IMR-90 (cell line): ENCODE results near the gene SHROOM1. TPM values are rescaled to one million over a fixed set of nuclear protein-coding genes. Genes with fewer than 3 reads are reported as not detected.
A peak's percentile ranks its signal among the peaks of the same experiment; 100 is the strongest.

ENCODE experiments used
- ATAC-seq: fragments of 200-7000 bp; cut with Tn5 transposase; 2 replicates; pipeline ENCODE4 v1.9.1; 2020; ENCODE audit warnings: low read depth, mild to moderate bottlenecking, moderate library complexity
- BruUV-seq: library from RNA; stranded (reverse); fragments of 400-500 nt; replicated peaks from 2 replicates; lab custom pipeline; 2021; lab: Mats Ljungman, UMichigan
- CTCF ChIA-PET: fragments of 300-600 bp; formaldehyde crosslinking; extraction: SDS; loops from one replicate; lab custom pipeline; 2021; ENCODE audit warnings: antibody characterized with exemption; lab: Yijun Ruan, JAX
- POLR2A ChIA-PET: fragments of 300-600 bp; sonication (Branson Sonifier 250); formaldehyde crosslinking; loops from one replicate; lab custom pipeline; 2022; ENCODE audit warnings: antibody characterized with exemption; ENCODE audit not compliant: unreplicated experiment; lab: Charles Lee
- DNase-seq: peaks from one replicate; pipeline ENCODE4 v3.0.0; 2013
- H2AFZ ChIP-seq: replicated peaks from 2 replicates; pipeline ENCODE3; 2013; ENCODE audit warnings: low read length, mild to moderate bottlenecking; ENCODE audit not compliant: poor library complexity
- H2AK5ac ChIP-seq: 2 replicates; pipeline ENCODE4 v1.6.1; 2013; ENCODE audit warnings: low read depth, low read length, inconsistent platforms
- H2AK9ac ChIP-seq: replicated peaks from 2 replicates; pipeline ENCODE3; 2013; ENCODE audit warnings: mild to moderate bottlenecking, low read depth, low read length, moderate library complexity; ENCODE audit not compliant: poor library complexity
- H2BK120ac ChIP-seq: 2 replicates; pipeline ENCODE4 v1.6.1; 2013; ENCODE audit warnings: low read depth, low read length, inconsistent platforms
- H2BK15ac ChIP-seq: 3 replicates; pipeline ENCODE4 v1.6.1; 2013; ENCODE audit warnings: low read depth, low read length, inconsistent platforms
- H2BK20ac ChIP-seq: 2 replicates; pipeline ENCODE4 v1.6.1; 2013; ENCODE audit warnings: low read depth, mild to moderate bottlenecking, inconsistent platforms, low read length, moderate library complexity
- H2BK5ac ChIP-seq: 2 replicates; pipeline ENCODE4 v1.6.1; 2013; ENCODE audit warnings: mild to moderate bottlenecking, low read depth, low read length, inconsistent platforms; ENCODE audit not compliant: poor library complexity, severe bottlenecking
- H3K14ac ChIP-seq: replicated peaks from 2 replicates; pipeline ENCODE4 v1.6.1; 2013; ENCODE audit warnings: low read depth, low read length, inconsistent platforms
- H3K18ac ChIP-seq: 2 replicates; pipeline ENCODE4 v1.6.1; 2013; ENCODE audit warnings: low read depth, low read length, control low read depth
- H3K23ac ChIP-seq: 2 replicates; pipeline ENCODE4 v1.6.1; 2013; ENCODE audit warnings: low read depth, low read length, inconsistent platforms
- H3K27ac ChIP-seq: 2 replicates; pipeline ENCODE4 v1.5.1; 2013; ENCODE audit warnings: mild to moderate bottlenecking, control low read depth, low read length; ENCODE audit not compliant: insufficient read depth
- H3K27me3 ChIP-seq: 2 replicates; pipeline ENCODE4 v1.6.1; 2013; ENCODE audit warnings: low read length; ENCODE audit not compliant: control insufficient read depth, insufficient read depth
- H3K36me3 ChIP-seq: 2 replicates; pipeline ENCODE4 v1.6.1; 2013; ENCODE audit warnings: low read length, mixed read lengths; ENCODE audit not compliant: control insufficient read depth, insufficient read depth
- H3K4ac ChIP-seq: 2 replicates; pipeline ENCODE4 v1.6.1; 2013; ENCODE audit warnings: low read depth, low read length, inconsistent platforms
- H3K4me1 ChIP-seq: 2 replicates; pipeline ENCODE4 v1.6.1; 2013; ENCODE audit warnings: low read length, mixed read lengths; ENCODE audit not compliant: control insufficient read depth, insufficient read depth
- H3K4me2 ChIP-seq: 2 replicates; pipeline ENCODE4 v1.6.1; 2013; ENCODE audit warnings: low read depth, mild to moderate bottlenecking, control low read depth, low read length, moderate library complexity
- H3K4me3 ChIP-seq: 2 replicates; pipeline ENCODE4 v1.5.1; 2013; ENCODE audit warnings: low read depth, mild to moderate bottlenecking, control low read depth, low read length, moderate library complexity; ENCODE audit not compliant: insufficient read depth
- H3K56ac ChIP-seq: 2 replicates; pipeline ENCODE4 v1.6.1; 2013; ENCODE audit warnings: low read length, inconsistent platforms; ENCODE audit not compliant: insufficient read depth; ENCODE audit errors: extremely low read depth
- H3K79me1 ChIP-seq, 2 experiments: 2 replicates each; pipeline ENCODE4 v1.6.1; 2013; ENCODE audit warnings: low read length in 2 of 2, inconsistent platforms in 1 of 2, low read depth in 1 of 2
- H3K9ac ChIP-seq: 2 replicates; pipeline ENCODE4 v1.6.1; 2013; ENCODE audit warnings: low read depth, low read length, control low read depth
- H3K9me1 ChIP-seq: 2 replicates; pipeline ENCODE4 v1.6.1; 2013; ENCODE audit warnings: low read length, inconsistent platforms; ENCODE audit not compliant: insufficient read depth
- H3K9me3 ChIP-seq: 2 replicates; pipeline ENCODE4 v1.6.1; 2013; ENCODE audit warnings: low read length; ENCODE audit not compliant: control insufficient read depth, insufficient read depth
- H4K20me1 ChIP-seq: 2 replicates; pipeline ENCODE4 v1.6.1; 2013; ENCODE audit warnings: low read length, inconsistent platforms; ENCODE audit not compliant: insufficient read depth
- H4K5ac ChIP-seq: 2 replicates; pipeline ENCODE4 v1.6.1; 2013; ENCODE audit warnings: mild to moderate bottlenecking, low read depth, low read length, control low read depth
- H4K8ac ChIP-seq, 2 experiments: 2 replicates each; pipeline ENCODE4 v1.6.1; 2013; ENCODE audit warnings: low read depth in 2 of 2, low read length in 2 of 2, control low read depth in 1 of 2, inconsistent platforms in 1 of 2
- H4K91ac ChIP-seq: 2 replicates; pipeline ENCODE4 v1.6.1; 2013; ENCODE audit warnings: low read depth, low read length, inconsistent platforms; ENCODE audit not compliant: insufficient read depth
- BHLHE40 ChIP-seq: fragments of 150-350 bp; IDR thresholded peaks from 2 replicates; pipeline ENCODE4 v1.6.1; 2016; ENCODE audit warnings: mild to moderate bottlenecking, low read depth, low read length
- CHD1 ChIP-seq: IDR thresholded peaks from 2 replicates; pipeline ENCODE4 v1.6.1; 2012; ENCODE audit warnings: low read depth, low read length, improper control_type of control experiment
- FOS ChIP-seq: fragments of 150-350 bp; IDR thresholded peaks from 2 replicates; pipeline ENCODE4 v1.6.1; 2016; ENCODE audit warnings: low read depth, low read length
- MAZ ChIP-seq: IDR thresholded peaks from 2 replicates; pipeline ENCODE4 v1.6.1; 2012; ENCODE audit warnings: low read depth, mild to moderate bottlenecking, low read length, improper control_type of control experiment, moderate library complexity, borderline replicate concordance
- MXI1 ChIP-seq: IDR thresholded peaks from 2 replicates; pipeline ENCODE4 v1.6.1; 2012; ENCODE audit warnings: low read depth, mild to moderate bottlenecking, low read length, moderate library complexity, borderline replicate concordance
- POLR2A ChIP-seq: IDR thresholded peaks from 2 replicates; pipeline ENCODE4 v1.6.1; 2012; ENCODE audit warnings: mild to moderate bottlenecking, low read depth, low read length
- RAD21 ChIP-seq: IDR thresholded peaks from 2 replicates; pipeline ENCODE4 v1.6.1; 2012; ENCODE audit warnings: low read length, improper control_type of control experiment
- RCOR1 ChIP-seq: IDR thresholded peaks from 2 replicates; pipeline ENCODE4 v1.6.1; 2012; ENCODE audit warnings: mild to moderate bottlenecking, low read length, improper control_type of control experiment; ENCODE audit not compliant: insufficient replicate concordance
- USF2 ChIP-seq: fragments of 150-350 bp; IDR thresholded peaks from 2 replicates; pipeline ENCODE4 v1.6.1; 2017; ENCODE audit warnings: mild to moderate bottlenecking, antibody characterized with exemption, low read length, low read depth
- WGBS, 2 experiments: methylation state at CpG; one replicate each; pipeline versions ENCODE4 v1.1.5 to v1.1.7; 2013; ENCODE audit warnings: missing lambda C conversion rate in 2 of 2; ENCODE audit not compliant: insufficient read length in 1 of 2; ENCODE audit errors: extremely low coverage in 2 of 2; 5-methylcytosine and 5-hydroxymethylcytosine counted together
- dilution Hi-C: fragments of 300-500 bp; cut with HindIII; formaldehyde crosslinking; loops from one replicate; pipeline ENCODE4 v1.14.3; 2018; ENCODE audit warnings: low sequenced_read_pairs; ENCODE audit not compliant: unreplicated experiment
- in situ Hi-C: fragments of 300-500 bp; cut with MboI; formaldehyde crosslinking; loops from 3 replicates; pipeline ENCODE4 v1.14.3; 2019; ENCODE audit warnings: low sequenced_read_pairs, inconsistent platforms, mixed read lengths
- intact Hi-C: fragments of 100-400 bp; cut with micrococcal nuclease; formaldehyde crosslinking; loops from 2 replicates; pipeline ENCODE4 v1.10.0; 2022
- polyA plus RNA-seq, 3 experiments: library from polyadenylated mRNA; depleted of rRNA; stranded (reverse); fragments of >200 nt; gene quantifications; 2 replicates each; pipeline ENCODE4 v1.2.3, GENCODE V29; 2012; ENCODE audit warnings: low replicate concordance in 1 of 3
- total RNA-seq: library from RNA; depleted of rRNA; stranded (reverse); fragments of >200 nt; gene quantifications from 2 replicates; pipeline ENCODE4 v1.2.3, GENCODE V29; 2012
- TF ChIP-seq, protein P1 (sequence below): conservative IDR thresholded peaks from 2 replicates; pipeline ENCODE4 v1.5.1; 2012; ENCODE audit warnings: mild to moderate bottlenecking, low read depth, low read length, improper control_type of control experiment

Gene SHROOM1
- total and polyA plus RNA-seq, 2 of the 4 experiments (the other 2 are of a cell fraction), result 1.4 to 6.3 TPM

- Histone ChIP-seq H3K4me1 (peaks cover 10% of the 10 kb centered on the region; the same call in 1 of the 2 replicates), H4K20me1 (no peaks in the 10 kb centered on the region), H3K36me3 (peaks cover 6% of the 10 kb centered on the region; the same call in 1 of the 2 replicates), H3K56ac (no peak overlapping the region), H3K9me3 (no peaks in the 10 kb centered on the region), H3K27ac (no peak overlapping the region), H3K4me3 (no peak overlapping the region), H2BK5ac (no peak overlapping the region), H3K18ac (no peak overlapping the region), H2BK20ac (no peak overlapping the region), H2AK5ac (no peak overlapping the region), H3K14ac (0 out of 2 replicates have a peak overlapping the region, but pooled peaks have one; percentile 52), H3K9ac (no peak overlapping the region), H2AK9ac (peak overlapping the region; percentile 75), H2AFZ (no peak overlapping the region), H4K91ac (no peak overlapping the region), H4K8ac (no peak overlapping the region), H2BK15ac (no peak overlapping the region), H3K4ac (peak overlapping the region; percentile 16; the same call in 1 of the 2 replicates), H3K79me1 (peaks cover 13 to 32% of the 10 kb centered on the region in 2 experiments; a peak in 3 of 4 replicates), H2BK120ac (no peak overlapping the region), H3K9me1 (no peaks in the 10 kb centered on the region), H3K27me3 (no peaks in the 10 kb centered on the region), H4K5ac (no peak overlapping the region), H3K4me2 (no peak overlapping the region), H3K23ac (no peak overlapping the region)
- no peak for DNase-seq
- WGBS, 2 experiments, result 76% methylated on average over 10 of the region's 43 CpGs; no CpG with 5 or more reads in 1 of the 2 experiments
- dilution Hi-C loops, result no loop called here
- POLR2A ChIA-PET, result no interaction called here
- CTCF ChIA-PET, result no interaction called here
- in situ Hi-C loops, result no loop called here
- ATAC-seq, result no peak
- BruUV-seq, result no TSS peak
- intact Hi-C loops, result no loop called here
- TF ChIP-seq BHLHE40 (no peak), RAD21 (no peak), FOS (no peak), CHD1 (no peak), MAZ (no peak), USF2 (no peak), RCOR1 (no peak), POLR2A (no peak), MXI1 (no peak)
- TF ChIP-seq, protein P1, sequence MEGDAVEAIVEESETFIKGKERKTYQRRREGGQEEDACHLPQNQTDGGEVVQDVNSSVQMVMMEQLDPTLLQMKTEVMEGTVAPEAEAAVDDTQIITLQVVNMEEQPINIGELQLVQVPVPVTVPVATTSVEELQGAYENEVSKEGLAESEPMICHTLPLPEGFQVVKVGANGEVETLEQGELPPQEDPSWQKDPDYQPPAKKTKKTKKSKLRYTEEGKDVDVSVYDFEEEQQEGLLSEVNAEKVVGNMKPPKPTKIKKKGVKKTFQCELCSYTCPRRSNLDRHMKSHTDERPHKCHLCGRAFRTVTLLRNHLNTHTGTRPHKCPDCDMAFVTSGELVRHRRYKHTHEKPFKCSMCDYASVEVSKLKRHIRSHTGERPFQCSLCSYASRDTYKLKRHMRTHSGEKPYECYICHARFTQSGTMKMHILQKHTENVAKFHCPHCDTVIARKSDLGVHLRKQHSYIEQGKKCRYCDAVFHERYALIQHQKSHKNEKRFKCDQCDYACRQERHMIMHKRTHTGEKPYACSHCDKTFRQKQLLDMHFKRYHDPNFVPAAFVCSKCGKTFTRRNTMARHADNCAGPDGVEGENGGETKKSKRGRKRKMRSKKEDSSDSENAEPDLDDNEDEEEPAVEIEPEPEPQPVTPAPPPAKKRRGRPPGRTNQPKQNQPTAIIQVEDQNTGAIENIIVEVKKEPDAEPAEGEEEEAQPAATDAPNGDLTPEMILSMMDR, result no peak
These were observed 4.5 kb downstream of the SHROOM1 start for GRCh38 chr5:132825834-132826391.
